DMS79 (cell line): Measurements from ENCODE around the gene TRIM26.
"Not testable (repeated sequence)": the region's sequence is repeated elsewhere in the genome, so short reads cannot be mapped to it uniquely, and the experiment has no call there.

Source experiments
- DNase-seq: peaks from one replicate; lab custom pipeline; 2025; lab: John Stamatoyannopoulos, UW

Gene TRIM26

DNA sequence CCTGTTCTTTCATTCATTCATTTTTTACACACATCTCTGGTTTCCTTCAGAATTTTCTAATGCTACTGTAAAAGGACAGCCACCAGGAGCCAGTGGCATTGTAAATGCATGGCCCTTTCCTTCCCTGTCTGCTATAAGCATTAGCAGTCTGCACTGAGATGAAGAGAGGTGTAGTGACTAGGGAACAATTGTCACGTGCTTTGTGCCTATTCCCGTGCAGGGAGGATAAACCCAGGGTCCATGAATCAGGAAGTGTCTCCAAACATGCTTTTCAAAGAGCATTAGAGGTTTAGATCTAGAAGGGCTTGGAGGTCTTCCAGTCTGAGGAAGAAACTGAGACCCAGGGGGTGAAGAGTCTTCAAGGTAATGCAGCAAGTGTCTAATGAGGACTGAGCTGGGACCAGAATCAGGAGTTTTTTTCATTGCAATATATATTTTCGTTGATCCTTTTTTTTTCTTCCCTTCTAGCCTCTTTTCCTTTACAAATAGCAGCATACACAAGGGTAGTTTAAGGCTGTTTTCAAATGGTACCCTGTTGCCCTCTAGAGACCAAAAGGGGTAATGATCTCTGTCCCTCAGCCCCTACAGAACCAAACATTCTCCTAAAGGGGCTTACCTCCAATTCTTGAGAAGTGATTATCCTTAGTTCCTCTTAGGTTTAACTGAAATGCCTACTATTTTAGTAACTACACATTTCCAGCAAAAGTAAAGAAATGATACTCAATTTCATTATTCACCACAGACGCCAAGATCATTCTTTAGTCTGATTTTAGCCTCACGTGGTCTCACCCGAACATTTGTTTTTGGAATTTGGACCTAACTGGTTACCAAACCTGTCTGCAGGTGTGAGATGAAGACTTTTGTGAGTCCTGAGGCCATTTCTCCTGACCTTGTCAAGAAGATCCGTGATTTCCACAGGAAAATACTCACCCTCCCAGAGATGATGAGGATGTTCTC lies 43.3 kb downstream of the TRIM26 start:
- no peak for DNase-seq

DNA sequence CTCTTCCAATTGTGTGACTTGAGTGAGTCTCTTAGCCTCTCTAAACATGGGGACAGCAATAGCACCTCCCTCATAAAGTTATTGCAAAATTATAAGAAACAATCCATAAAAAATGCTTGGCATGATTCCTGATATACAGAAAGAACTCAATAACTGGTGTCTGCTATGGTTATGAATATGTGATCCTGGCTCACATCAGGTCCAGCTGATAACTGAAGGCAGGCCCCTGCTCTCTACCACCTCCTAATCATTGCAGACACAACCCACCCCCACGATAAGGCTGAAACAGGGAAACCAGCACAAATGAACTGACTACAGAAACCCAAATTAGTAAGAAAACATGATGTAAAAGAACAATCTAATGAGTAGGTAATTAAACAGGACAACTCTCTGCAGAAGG lies 44.5 kb downstream of the TRIM26 start:
- no peak for DNase-seq

DNA sequence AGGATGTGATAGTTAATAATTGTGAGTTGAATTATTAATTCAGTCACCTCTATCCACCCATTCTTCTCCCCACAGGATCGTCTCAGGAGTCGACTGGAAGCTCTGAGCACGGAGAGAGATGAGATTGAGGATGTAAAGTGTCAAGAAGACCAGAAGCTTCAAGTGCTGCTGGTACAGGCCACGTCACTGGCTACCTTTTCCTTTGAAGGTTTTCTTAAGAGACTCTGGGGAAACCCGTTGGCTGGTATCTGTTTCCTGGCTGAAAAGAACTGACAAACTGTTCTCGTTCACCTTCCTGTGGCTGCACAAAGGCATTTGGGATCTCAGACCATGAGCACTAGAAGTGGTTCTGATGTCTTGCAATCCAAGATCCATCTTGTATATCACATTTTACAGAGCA lies 46.1 kb downstream of the TRIM26 start:
- no peak for DNase-seq

GRCh38 chr6:30165238-30165637 lies 48.0 kb downstream of the TRIM26 start:
- DNase-seq = not testable (repeated sequence)

GRCh38 chr6:30164714-30165113 lies 48.5 kb downstream of the TRIM26 start:
- no peak for DNase-seq

GRCh38 chr6:30163918-30164654 lies 49.1 kb downstream of the TRIM26 start:
- no peak for DNase-seq

- DNase-seq = no peak
Observed at GRCh38 chr6:30163090-30163917, 49.9 kb downstream of the TRIM26 start, which contains the start of gene TRIM15. TSS of gene TRIM15 (plus strand) at chr6:30163546. CDS start at chr6:30163685, 139 bp downstream.

DNA sequence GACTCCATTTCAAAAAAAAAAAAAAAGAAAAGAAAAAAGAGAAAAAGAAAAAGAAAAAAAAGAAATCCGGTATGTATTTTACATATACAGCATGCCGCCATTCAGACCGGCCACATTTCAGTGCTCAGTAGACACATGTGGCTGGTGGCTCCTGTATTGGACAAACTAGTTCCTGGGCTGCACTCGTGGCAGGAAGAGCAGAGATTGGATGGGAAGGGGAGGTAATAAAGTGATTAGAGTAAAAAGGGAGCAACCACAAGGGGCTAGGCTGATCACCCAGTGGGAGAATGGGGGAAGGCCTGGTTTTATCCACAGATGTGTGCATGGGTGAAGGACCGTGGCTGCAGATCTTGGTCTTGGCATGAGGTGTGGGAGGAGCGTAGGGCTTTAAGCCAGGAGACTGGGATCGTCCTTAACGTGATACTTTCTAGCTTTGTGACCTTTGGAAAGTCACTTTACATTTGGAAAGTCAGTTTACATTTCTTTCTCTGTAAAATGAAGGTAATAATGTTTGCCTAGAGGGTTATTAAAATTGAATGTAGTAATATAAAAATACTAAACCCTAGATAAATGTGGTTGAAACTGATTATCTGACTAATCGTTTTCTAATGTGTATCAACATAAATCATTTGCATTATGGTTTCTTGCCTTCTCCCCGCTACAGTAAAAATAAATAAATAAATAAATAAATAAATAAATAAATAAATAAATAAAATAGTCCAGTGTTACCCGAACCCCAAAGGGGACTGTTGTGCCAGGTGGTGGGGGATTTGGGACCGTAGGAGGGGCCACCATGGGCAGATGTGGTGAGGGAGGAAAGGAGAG lies 50.7 kb downstream of the TRIM26 start:
- DNase-seq = no peak

DNA sequence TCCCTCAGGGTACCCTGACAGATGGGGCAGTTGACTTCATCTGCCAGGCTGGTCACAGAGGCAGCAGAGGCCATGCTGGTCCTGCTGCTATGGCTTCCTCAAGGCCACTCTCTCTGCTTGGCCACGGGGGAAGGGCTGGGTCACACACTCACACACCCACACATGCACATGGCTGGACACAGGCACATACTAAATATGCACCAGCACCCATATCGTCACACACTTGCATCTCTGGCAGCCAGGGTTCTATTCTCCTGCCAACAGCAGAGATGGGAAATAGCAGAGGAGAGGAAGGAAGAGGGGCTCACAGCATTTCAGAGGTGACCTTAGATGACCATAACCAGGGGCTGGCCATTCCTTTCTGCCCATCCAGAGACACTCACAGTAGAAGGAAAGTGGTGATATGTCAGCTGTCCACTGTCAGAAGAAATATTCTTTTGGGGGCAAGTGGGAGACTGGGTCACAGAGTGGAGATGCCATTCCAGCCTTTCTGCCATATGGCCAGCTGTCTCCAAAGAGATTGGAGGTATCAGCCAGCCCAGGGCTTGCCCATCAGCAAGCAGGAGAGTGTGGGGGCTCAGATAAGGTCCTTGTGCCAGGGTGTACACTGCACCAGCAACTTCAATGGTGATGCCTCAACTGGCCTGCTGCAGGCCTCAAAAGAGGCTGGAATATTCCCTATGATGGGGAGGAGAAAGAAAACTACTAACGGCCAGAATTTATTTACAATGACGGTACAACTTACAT lies 52.2 kb downstream of the TRIM26 start, which contains the start of gene TRIM10:
Gene TRIM10 (minus strand): TSS at position 427 of the 747 bp plus-strand sequence. CDS start 353 bp downstream, at position 74.
- no peak for DNase-seq

DNA sequence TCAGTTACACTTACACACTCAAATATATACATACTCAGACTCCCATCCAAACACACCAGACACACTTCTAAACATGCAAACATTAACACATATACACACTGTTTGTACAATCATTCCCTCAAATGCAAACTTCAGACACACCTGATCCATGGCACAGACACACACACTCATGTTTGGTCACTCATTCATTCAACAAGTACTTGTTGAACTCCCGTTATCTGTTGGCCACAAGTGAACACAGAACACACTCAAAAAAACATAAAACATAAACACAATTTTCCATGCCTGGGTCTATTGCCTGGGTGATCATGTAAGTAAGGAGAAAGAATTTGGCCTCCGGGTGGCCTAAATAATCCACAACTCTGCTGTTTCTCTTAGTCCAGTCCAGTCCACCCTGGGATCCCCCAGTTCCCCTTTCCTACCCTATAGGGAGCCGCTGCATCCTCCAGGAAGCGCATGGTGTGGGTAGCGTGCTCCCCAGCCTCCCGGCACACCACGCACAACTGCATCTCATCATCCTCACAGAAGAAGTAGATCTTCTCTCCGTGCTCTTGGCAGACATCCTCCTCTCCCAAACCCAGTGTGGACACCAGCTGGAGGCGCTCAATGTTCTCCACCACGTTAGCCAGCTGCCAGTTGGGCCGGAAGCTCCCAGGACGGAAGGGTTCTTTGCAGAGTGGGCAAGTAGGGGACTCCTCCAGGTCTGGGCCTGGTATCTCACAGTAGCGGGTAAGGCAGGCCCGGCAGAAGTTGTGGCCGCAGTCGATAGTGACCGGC lies 53.0 kb downstream of the TRIM26 start:
- no peak for DNase-seq

DNA sequence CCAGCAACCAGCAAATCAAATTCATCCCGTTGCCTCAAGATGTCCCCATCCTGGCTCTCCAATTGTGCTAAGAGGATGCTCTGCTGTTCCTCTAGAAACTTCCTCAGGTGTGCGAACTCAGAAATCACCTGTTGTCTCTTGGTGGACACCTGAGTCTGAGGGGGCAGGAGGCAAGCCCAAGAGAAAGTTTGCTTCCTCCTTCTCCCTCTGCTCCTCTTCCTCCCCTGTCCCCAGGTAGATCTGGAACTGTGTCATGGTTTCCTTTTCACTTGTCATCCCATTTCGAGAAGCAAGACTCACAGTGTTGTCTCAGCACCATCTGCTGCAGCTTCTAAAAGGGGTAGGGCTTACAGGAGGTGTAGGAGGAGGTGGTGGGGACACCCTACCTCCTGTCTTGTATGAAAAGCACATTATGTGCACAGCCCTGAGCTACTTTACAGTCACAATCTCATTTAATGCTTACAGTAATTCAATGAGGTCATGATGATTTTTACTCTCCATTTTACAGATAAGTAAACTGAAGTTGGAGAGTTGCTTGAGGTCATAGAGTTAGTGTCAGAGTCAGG lies 54.6 kb downstream of the TRIM26 start:
- DNase-seq = no peak

DNA sequence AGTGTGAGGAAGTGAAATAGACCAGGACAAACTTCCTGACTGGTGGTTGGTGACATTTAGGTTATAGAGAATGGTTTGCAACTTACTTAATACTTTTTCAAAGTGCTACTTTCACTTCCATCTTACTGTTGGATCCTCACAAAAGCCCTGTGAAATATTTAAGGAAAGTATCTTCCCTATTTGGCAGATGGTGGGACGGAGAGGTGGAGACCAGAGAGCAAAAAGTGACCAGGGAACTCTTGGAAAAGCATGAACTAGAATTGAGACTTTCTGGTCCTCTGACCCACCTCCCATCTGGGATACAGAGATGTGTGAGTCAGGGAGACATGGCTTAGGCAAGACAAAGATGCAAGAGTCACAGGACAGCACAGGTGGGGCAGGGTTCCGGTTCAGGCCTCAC lies 55.2 kb downstream of the TRIM26 start:
- no peak for DNase-seq

- DNase-seq = no peak
Observed at GRCh38 chr6:30157581-30157980, 55.6 kb downstream of the TRIM26 start.

GRCh38 chr6:30156774-30157173 lies 56.4 kb downstream of the TRIM26 start:
- DNase-seq = no peak

- DNase-seq = no peak
Observed at GRCh38 chr6:30156262-30156599, 57.0 kb downstream of the TRIM26 start.

DNA sequence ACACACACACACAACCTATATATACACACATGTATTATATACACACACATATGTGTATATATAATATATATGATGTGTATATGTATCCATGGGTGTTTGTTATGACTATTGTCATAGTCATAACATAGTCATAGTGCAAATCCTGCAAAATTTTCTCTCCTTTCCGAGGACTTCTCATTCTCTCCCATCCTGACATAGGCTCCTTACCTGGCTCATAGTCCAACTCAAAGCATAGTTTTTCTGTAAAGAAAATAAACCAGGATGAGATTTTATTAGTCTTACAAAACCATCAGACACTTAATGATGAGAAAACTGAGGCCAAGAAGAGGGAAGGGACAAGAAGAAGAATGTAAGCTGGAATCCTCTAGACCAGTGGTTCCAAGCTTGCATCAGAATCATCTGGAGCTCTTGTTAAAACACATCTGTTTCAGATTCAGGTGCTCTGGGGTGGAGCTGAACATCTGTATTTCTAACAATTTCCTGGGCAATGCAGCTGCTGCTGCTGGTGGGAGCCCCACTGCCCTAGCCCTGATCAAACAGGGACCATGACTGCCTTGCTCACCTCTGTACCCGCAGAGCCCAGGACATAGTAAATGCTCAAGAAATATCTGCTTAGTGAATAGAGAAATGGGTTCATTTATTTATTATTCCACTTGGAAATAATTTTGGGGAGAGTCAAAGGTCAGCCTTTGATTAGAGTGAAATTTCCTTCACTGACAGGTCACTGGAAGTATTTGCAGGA lies 57.5 kb downstream of the TRIM26 start:
- no peak for DNase-seq

DNA sequence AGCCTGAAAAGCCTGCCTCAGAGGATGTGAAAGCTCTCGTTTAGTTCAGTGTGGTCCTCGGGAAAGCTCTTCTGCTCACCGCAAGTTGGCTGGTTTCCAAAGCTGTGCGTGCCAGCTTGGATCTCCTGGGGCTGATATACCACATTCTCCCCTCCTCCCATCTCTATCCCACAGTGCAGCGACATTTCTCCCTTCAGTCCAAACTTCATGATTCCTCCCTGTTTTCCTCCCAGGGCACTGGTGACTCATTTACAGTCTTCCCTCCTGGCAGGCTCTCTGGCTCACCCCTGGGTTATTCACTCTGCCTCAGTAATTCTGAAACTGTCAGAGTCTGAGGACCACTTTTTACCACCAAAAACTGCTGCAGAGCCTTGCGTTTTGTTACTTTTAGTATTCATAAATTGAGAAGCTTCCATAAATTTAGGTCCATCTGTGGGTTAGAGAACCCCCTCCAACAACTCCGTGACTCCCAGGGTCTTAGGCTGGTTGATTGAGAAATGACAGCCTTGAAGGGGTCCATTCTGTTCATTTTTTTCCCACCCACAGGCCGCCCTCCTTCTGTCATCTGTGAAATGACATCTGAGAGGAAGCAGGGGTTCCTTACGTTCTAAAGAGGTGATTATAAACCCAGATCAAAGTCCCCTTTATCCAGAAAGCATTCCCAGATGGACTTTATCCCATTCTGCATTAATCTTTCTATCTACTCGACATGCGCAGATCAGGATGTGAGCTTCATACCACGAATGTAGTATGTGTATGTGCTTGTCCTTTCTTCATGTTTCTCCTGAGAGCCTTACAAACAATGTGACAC lies 58.3 kb downstream of the TRIM26 start:
- DNase-seq = peak; percentile 14

- no peak for DNase-seq
Observed at GRCh38 chr6:30154061-30154460, 59.1 kb downstream of the TRIM26 start.
